ENCODE results near the gene PSMG1. TPM values are rescaled to one million over a fixed set of nuclear protein-coding genes. Genes with fewer than 3 reads are reported as not detected.
"Not testable (repeated sequence)": the region's sequence is repeated elsewhere in the genome, so short reads cannot be mapped to it uniquely, and the experiment has no call there.

PSMG1 gene, protein sequence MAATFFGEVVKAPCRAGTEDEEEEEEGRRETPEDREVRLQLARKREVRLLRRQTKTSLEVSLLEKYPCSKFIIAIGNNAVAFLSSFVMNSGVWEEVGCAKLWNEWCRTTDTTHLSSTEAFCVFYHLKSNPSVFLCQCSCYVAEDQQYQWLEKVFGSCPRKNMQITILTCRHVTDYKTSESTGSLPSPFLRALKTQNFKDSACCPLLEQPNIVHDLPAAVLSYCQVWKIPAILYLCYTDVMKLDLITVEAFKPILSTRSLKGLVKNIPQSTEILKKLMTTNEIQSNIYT
- total RNA-seq, result 10 to 100 TPM; 66.4 to 95.3 (median 88.8) TPM

DNA sequence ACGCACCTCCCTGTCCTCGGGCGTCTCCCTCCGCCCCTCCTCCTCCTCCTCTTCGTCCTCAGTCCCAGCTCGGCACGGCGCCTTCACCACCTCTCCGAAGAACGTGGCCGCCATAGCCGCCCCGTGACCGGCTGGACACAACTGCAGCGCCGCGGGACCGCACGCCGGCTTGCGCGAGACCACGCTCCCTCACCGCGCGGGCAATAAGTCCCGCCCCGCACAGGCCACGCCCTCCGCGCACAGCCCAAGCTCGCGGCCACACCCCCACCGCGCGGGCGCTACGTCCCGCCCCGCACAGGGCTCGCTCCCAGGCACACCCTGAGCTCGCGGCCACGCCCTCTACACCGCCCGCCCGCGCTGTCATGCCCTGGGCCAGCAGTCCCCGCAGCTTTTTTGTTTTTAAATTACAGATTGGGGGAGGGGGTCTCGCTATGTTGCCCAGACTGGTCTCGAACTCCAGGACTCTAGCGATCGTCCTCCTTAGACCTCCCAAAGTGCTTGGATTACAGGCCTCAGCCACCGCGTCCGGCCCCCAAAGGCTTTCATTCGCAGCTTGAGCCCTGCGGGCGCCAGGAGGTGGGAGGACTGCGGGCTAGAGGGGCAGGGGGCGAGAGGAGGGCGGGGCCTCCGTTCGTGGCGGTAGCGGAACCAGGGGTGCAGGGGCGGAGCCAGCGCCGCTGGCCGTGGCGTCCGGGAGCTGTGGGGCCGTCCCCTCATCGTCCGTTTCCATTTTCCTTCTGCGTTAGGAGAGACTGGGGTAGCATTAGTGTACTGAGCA is at the start of gene PSMG1:
Gene PSMG1 (minus strand): TSS at position 180 of the 778 bp plus-strand sequence. CDS start 66 bp downstream, at position 114.
- Mint-ChIP-seq H3K4me3 (peak within 1 kb of the TSS; percentile 99), H3K4me1 (ENCODE audit: low read depth) (peaks cover 56% of the 10 kb centered on the region), H3K27me3 (ENCODE audit: low read depth) (no peaks in the 10 kb centered on the region), H3K36me3 (ENCODE audit: insufficient read depth) (peaks cover 10% of the 10 kb centered on the region), H3K9me3 (no peaks in the 10 kb centered on the region)
- DNase-seq (peak; percentile 94), ATAC-seq (peak; percentile 95)

DNA sequence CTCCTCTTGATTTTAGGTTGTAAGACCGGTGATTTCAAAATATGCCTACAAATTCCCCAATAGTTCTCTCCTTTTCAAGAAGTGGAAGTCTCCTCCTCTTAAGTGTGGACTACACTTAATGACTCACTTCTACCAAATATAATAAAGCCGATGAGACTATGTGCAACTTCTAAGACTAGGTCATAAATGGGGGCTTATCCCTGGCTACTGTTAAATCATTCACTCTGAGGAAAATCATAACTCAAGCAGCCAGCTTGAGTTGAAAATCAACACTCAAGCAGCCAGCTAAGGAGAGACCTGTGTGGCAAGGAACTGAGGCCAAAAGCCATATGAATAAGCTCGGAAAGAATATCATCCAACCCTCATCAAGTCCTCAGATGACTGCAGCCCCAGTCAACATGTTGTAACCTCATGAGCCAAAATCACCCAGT is 49.6 kb upstream of the PSMG1 start:
- no peak for ATAC-seq
- H3K4me1 Mint-ChIP-seq (ENCODE audit: low read depth), result peaks cover 4% of the 10 kb centered on the region
- no peaks in the 10 kb centered on the region for H3K9me3 Mint-ChIP-seq
- DNase-seq, result no peak
- peaks cover 24% of the 10 kb centered on the region for H3K36me3 Mint-ChIP-seq (ENCODE audit: insufficient read depth)
- no peaks in the 10 kb centered on the region for H3K27me3 Mint-ChIP-seq (ENCODE audit: low read depth)
- no peak overlapping the region for H3K4me3 Mint-ChIP-seq

DNA sequence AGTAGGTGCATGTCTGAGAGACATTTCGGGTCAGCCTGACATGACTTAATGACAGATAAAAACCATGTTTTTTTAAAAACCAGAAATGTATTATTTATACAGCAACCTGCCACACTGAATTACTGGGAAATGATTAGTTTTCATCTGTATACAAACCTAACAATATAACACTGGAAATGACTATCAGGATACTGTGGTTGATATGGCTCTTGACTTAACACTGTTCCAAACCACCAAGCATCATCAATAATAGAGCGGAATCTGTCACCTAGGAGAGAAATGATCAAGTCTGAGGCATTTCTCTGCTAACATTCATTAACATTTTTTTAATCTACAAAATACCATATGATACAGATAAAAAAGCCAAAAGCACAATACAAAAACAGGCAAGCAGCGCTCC is 41.7 kb upstream of the PSMG1 start:
- no peaks in the 10 kb centered on the region for H3K4me1 Mint-ChIP-seq (ENCODE audit: low read depth)
- H3K27me3 Mint-ChIP-seq (ENCODE audit: low read depth), result no peaks in the 10 kb centered on the region
- no peaks in the 10 kb centered on the region for H3K9me3 Mint-ChIP-seq
- no peak for DNase-seq
- no peak overlapping the region for H3K4me3 Mint-ChIP-seq
- peaks cover 38% of the 10 kb centered on the region for H3K36me3 Mint-ChIP-seq (ENCODE audit: insufficient read depth)
- ATAC-seq, result no peak

DNA sequence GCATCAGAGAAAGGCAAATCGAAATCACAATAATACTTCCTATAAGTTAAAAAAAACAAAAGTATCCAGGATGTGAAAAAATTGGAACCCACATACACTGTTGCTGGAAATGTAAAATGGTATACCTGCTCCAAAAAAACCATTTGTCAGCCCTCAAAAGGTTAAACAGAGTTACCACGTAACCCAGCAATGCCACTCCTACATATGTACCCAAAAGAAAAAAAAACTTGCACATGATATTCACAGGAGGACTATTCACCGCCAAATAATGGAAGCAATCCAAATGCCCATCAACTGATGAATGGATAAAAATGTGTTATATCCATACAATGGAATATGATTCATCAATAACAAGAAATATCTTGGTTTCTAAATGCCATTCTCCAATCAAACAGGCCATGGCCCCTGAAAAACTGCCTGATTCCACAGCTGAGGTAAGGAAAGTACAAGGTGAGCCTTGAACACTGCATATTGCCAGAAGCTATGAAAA is 38.8 kb upstream of the PSMG1 start:
- Mint-ChIP-seq H3K9me3 (no peaks in the 10 kb centered on the region), H3K4me3 (no peak overlapping the region), H3K4me1 (ENCODE audit: low read depth) (peaks cover 3% of the 10 kb centered on the region), H3K27me3 (ENCODE audit: low read depth) (no peaks in the 10 kb centered on the region), H3K36me3 (ENCODE audit: insufficient read depth) (peaks cover 46% of the 10 kb centered on the region)
- ATAC-seq (no peak), DNase-seq (no peak)

DNA sequence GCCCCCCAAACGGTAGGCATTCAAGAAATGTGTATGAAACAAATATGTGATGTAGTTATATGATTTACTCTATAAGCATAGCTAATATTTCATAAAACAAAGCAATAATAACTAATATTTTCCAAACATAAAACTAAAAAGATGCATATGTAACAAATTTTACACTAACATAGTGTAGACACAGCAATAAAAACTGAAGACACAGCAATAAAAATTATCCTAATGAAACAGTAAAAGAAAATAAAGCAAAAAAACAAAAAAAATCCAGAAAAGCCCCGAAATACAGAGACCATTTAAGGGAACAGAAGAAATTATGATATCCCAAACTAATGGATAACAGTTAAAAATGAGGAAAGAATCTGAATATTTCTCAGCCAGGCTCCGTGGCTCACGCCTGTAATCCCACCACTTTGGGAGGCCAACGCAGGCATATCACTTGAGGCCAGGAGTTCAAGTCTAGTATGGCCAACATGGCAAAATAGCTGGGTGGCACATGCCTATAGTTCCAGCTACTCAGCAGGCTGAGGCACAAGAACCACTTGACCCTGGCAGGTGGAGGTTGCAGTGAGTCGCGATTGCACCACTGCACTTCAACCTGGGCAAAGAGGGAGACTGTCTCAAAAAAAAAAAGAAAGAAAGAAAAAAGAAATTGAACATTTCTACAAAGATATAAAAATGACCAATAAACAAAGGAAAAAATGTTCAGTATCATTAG is 38.2 kb upstream of the PSMG1 start:
- H3K9me3 Mint-ChIP-seq, result no peaks in the 10 kb centered on the region
- no peaks in the 10 kb centered on the region for H3K27me3 Mint-ChIP-seq (ENCODE audit: low read depth)
- H3K36me3 Mint-ChIP-seq (ENCODE audit: insufficient read depth), result peaks cover 44% of the 10 kb centered on the region
- no peak for ATAC-seq
- no peak for DNase-seq
- H3K4me3 Mint-ChIP-seq, result no peak overlapping the region
- peaks cover 3% of the 10 kb centered on the region for H3K4me1 Mint-ChIP-seq (ENCODE audit: low read depth)

DNA sequence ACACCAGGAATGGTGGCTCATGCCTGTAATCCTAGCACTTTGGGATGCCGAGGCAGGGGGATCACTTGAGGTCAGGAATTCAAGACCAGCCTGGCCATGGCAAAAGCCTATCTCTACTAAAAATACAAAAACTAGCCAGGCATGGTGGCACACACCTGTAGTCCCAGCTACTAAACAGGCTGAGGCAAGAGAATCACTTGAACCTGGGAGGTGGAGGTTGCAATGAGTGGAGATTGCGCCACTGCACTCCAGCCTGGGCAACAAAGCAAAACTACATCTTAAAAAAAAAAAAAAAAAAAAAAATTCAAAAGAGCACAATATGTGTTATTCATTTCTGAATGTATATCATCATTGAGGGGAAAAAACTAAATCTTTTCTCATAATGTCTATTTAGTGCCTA is 37.6 kb upstream of the PSMG1 start:
- not testable (repeated sequence) for DNase-seq; H3K9me3 Mint-ChIP-seq; H3K4me3 Mint-ChIP-seq; H3K27me3 Mint-ChIP-seq (ENCODE audit: low read depth); ATAC-seq; H3K4me1 Mint-ChIP-seq (ENCODE audit: low read depth)
- H3K36me3 Mint-ChIP-seq (ENCODE audit: insufficient read depth), result peaks cover 41% of the 10 kb centered on the region

DNA sequence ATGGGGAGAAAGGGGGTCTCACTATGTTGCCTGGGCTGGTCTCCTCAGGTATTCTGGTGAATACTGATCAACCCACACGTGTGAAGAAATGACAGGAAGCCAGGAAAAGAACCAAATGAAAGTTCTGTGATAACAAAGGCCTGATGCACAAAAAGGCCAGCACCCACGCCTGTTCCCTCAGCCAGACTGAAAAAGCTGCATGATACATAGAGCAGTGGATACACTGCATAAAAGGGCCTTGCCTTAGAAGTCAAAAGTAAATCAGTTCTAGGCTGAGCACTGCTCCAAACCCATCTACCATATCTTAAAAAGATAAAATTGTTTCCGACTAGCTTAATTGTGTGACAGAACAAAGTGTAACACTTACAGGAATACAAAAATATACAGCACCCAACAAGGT is 36.9 kb upstream of the PSMG1 start:
- peak in 1 of 2 donors; percentile 14 for ATAC-seq
- DNase-seq, result no peak
- Mint-ChIP-seq H3K4me1 (ENCODE audit: low read depth) (peaks cover 3% of the 10 kb centered on the region), H3K4me3 (no peak overlapping the region), H3K36me3 (ENCODE audit: insufficient read depth) (peaks cover 43% of the 10 kb centered on the region), H3K27me3 (ENCODE audit: low read depth) (no peaks in the 10 kb centered on the region), H3K9me3 (no peaks in the 10 kb centered on the region)

DNA sequence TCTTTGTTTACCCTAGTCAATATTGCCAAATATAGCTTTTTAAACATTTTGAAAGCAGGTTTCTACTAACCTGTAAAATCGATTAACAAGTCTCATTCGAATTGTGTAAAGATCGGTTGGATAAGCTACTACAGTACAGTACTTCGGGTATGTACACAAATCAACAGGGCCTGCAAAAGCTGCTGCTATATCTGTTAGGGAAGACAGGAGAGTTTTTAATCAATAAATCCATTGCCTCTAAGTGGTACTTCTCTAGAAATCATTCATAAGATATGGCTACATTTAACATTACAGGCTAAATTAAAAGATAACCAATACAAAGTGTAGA is 34.8 kb upstream of the PSMG1 start:
- H3K4me3 Mint-ChIP-seq, result no peak overlapping the region
- H3K27me3 Mint-ChIP-seq (ENCODE audit: low read depth), result no peaks in the 10 kb centered on the region
- peaks cover 3% of the 10 kb centered on the region for H3K4me1 Mint-ChIP-seq (ENCODE audit: low read depth)
- DNase-seq, result no peak
- ATAC-seq, result no peak
- H3K36me3 Mint-ChIP-seq (ENCODE audit: insufficient read depth), result peaks cover 35% of the 10 kb centered on the region
- H3K9me3 Mint-ChIP-seq, result no peaks in the 10 kb centered on the region

DNA sequence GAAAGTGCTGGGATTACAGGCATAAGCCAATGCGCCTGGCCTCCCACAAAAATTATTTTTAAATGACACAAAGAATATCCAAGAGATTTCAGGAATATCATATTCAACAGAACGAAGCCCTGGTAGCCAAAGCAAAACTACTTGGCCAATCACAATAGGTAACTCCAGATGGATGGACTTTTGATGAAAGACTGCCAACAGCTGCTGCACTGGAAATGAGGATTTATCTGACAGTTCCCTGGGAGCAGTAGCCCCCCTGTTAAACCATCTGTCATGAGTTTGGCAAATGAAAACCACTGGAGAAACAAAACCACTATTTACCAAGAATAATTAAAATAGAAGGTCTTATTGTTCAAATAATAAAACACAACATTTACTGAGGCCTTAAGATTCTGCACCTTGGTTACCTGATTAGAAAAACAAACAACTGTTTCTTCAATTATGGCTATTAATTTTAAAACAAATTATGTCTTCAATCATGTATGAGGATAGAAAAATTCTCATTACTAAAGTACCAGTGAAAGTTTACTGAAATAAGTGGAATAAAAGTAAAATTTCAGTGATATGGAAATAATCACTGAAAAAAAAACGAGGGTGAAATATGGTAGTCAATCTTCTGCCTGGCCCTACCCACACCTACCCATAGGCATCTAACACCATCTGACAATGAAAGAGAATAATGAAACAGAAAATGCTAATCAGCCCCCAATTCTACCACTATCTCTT is 34.3 kb upstream of the PSMG1 start:
- H3K9me3 Mint-ChIP-seq, result no peaks in the 10 kb centered on the region
- peaks cover 31% of the 10 kb centered on the region for H3K36me3 Mint-ChIP-seq (ENCODE audit: insufficient read depth)

DNA sequence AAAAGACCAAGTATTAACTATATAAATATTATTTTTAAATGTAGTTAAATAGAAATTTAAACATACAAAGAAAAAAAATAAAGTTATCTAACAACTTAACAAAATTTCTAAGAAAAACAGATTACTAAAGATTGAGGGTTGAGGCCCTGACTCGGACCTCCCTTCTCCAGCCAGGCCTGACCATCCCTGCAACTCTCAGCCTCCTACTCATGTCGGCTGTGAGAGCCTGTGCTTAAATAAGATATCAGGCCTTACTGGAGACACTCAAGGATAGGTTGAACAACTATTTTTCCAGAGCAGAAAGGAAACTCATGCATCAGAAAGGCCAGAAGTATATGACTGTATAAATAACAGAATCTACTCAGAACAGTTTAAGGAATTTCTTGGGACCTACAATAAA is 33.0 kb upstream of the PSMG1 start:
- Mint-ChIP-seq H3K4me1 (ENCODE audit: low read depth) (peaks cover 7% of the 10 kb centered on the region), H3K36me3 (ENCODE audit: insufficient read depth) (peaks cover 26% of the 10 kb centered on the region), H3K4me3 (no peak overlapping the region), H3K27me3 (ENCODE audit: low read depth) (no peaks in the 10 kb centered on the region), H3K9me3 (no peaks in the 10 kb centered on the region)
- ATAC-seq (no peak), DNase-seq (no peak)

More for the DNA sequence above, 34.3 kb upstream of the PSMG1 start:
- ATAC-seq, result no peak
- DNase-seq, result no peak
- H3K4me1 Mint-ChIP-seq (ENCODE audit: low read depth), result peaks cover 3% of the 10 kb centered on the region
- no peaks in the 10 kb centered on the region for H3K27me3 Mint-ChIP-seq (ENCODE audit: low read depth)
- H3K4me3 Mint-ChIP-seq, result no peak overlapping the region

DNA sequence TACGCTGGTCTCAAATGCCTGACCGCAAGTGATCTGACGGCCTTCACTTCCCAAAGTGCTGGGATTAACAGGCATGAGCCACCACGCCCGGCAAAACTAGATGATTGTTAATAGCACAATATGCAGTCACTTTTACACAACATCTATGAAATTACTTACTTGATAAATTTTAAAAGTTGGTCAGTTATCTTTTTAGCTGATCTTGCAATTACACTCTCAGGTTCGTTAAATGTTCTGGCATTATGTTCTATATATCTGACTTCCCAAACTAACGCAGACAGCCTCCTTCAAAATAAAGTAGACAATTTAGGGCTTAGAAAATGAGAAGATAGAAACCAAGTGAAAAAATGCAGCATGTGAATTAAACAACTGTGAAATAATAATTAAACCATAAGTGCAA is 31.8 kb upstream of the PSMG1 start:
- H3K4me1 Mint-ChIP-seq (ENCODE audit: low read depth), result peaks cover 17% of the 10 kb centered on the region
- no peak overlapping the region for H3K4me3 Mint-ChIP-seq
- DNase-seq (no peak), ATAC-seq (no peak)
- H3K9me3 Mint-ChIP-seq, result no peaks in the 10 kb centered on the region
- peaks cover 33% of the 10 kb centered on the region for H3K36me3 Mint-ChIP-seq (ENCODE audit: insufficient read depth)
- H3K27me3 Mint-ChIP-seq (ENCODE audit: low read depth), result no peaks in the 10 kb centered on the region

DNA sequence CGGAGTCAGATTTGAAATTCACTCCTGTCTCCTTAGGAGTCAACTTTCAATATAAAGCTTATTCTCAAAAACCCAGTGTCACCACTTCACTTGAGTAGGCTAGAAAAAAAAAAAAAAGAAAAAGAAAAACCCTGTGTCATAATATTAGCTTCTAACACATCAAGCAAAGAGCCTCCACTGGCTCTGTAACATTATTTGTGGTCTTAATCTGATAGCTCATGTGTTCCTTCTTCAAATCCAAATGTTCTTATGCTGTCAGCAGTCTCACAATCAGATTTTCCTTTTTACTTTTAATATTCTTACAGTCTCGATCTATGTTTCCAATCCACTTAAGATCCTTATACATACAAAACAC is 26.1 kb upstream of the PSMG1 start:
- no peak for ATAC-seq
- Mint-ChIP-seq H3K9me3 (no peaks in the 10 kb centered on the region), H3K4me3 (no peak overlapping the region), H3K36me3 (ENCODE audit: insufficient read depth) (peaks cover 32% of the 10 kb centered on the region), H3K27me3 (ENCODE audit: low read depth) (no peaks in the 10 kb centered on the region), H3K4me1 (ENCODE audit: low read depth) (peaks cover 26% of the 10 kb centered on the region)
- DNase-seq, result no peak

DNA sequence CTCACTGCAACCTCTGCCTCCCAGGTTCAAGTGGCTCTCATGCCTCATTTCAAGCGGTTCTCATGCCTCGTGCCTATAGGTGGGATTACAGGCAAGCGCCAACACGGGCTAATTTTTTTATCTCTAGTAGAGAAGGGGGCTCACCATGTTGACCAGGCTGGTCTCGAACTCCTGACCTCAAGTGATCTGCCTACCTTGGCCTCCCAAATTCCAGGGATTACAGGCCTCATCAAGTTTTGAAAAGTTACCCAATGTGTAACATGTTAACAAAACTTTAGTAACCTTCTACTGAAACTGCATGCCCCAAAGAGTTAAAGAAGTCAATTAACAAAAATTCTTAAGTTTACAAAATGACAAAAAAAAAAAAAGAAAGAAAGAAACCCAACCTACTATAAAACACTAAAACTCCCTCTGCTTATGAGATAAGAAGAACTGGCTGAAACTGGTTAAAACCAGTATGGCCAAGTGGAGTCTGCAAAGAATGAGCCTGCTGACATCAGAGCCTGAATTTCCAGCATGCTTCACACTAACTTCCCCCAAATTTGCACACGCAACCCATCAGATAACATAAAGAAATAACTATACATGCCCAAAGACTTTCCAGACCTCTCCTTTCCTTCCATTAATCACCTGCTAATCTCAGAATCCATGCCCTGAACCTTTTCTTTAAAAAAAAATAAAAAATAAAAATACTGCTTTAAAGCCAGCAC is 25.5 kb upstream of the PSMG1 start:
- H3K36me3 Mint-ChIP-seq (ENCODE audit: insufficient read depth), result peaks cover 32% of the 10 kb centered on the region
- no peak overlapping the region for H3K4me3 Mint-ChIP-seq
- H3K27me3 Mint-ChIP-seq (ENCODE audit: low read depth), result no peaks in the 10 kb centered on the region
- peaks cover 26% of the 10 kb centered on the region for H3K4me1 Mint-ChIP-seq (ENCODE audit: low read depth)
- no peak for DNase-seq
- no peaks in the 10 kb centered on the region for H3K9me3 Mint-ChIP-seq
- no peak for ATAC-seq

DNA sequence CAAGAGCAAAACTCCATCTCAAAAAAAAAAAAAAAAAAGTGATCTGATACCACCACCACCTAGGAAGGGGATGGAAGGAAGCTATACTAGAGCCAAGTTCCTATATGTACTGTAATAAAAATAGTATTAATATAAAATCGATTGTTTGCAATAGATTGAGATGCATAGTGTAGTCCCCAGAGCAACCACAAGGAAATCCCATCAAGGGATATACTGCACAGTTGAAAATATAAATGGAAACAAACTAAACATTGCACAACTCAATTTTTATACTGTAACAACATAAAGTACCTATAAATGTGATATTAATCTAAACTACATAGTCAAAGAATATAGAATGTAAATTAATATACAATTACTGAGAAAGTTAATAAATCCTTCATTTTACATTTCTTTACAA is 20.9 kb upstream of the PSMG1 start:
- H3K4me3 Mint-ChIP-seq, result no peak overlapping the region
- peaks cover 5% of the 10 kb centered on the region for H3K4me1 Mint-ChIP-seq (ENCODE audit: low read depth)
- DNase-seq (no peak), ATAC-seq (no peak)
- H3K36me3 Mint-ChIP-seq (ENCODE audit: insufficient read depth), result peaks cover 36% of the 10 kb centered on the region
- no peaks in the 10 kb centered on the region for H3K27me3 Mint-ChIP-seq (ENCODE audit: low read depth)
- H3K9me3 Mint-ChIP-seq, result no peaks in the 10 kb centered on the region

Measured in activated T-cell treated with anti-CD3 and anti-CD28 coated beads, Interleukin-2, amount 50 U/mL, for 4 hours (primary cell).